Bone marrow (tissue), 2 donors: ENCODE data around the gene GLI2.
A peak's percentile ranks its signal among the peaks of the same experiment; 100 is the strongest.

Experiments
- DNase-seq, 2 donors: peaks; one replicate each; lab custom pipeline; 2025; lab: John Stamatoyannopoulos, UW

GLI2 gene

DNA sequence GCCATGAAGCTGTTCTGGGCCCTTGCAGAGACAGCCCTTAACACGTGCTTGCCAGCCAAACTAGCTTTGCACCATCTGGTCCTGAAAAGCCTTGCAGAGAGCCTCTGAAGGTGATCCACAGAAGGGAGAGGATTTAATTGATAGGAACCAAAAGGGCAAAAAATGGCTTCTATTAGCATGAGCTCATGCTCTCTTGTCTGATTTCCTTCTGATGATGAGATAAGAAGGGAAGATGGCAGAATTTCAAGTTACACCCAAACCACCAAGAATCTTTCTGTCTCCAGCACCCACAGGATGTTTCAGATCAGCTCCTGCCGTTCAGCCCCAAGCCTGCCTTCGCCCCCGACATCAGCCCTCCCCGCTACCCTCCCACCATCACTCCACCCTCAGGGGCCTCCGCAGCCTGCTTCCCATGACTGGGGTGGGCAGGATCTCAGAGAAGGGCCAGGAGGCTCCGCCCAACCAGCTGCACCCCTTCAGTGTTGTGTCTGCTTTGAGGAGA lies 23.4 kb upstream of the GLI2 start:
- peak in 1 of 2 donors; percentile 41 for DNase-seq

DNA sequence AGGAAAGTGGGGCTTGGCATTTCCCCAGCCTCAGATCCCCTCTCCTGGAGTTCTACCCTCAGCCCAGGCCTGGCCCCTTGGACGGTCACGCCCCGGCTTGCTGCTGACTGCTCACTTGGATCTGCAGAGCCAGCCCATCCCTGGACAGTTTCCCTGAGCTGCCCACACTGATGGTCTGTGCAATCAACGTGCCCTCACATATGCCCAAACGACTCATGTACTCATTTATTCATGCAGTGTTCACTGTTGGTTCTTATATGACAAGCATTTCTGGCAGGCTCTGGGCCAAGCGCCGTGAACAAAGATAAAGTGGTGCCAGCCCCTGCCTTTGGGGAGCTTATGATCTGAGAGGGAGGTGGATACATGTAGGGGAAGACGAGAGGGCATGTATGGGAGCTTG lies 20.3 kb upstream of the GLI2 start:
- no peak for DNase-seq

DNA sequence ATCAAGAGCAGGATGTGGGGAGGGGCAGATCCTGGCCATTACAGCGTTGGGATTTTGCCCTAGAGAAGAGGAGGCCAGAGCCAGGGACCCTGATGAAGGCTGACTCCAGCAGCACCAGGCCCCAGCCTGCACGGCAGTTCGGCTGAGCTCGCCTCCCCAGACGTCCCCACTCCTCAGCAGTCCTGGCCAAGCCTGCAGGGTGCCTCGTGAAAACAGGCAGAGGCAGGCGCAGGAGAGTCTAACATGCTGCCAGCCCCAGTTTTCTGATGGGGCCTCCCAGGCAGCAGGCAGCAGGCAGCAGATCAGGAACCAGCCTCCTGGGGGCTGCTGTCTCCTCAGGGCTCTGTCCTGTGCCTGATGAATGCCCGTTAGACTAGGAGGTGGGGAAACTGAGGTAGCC lies 19.7 kb upstream of the GLI2 start:
- no peak for DNase-seq

DNA sequence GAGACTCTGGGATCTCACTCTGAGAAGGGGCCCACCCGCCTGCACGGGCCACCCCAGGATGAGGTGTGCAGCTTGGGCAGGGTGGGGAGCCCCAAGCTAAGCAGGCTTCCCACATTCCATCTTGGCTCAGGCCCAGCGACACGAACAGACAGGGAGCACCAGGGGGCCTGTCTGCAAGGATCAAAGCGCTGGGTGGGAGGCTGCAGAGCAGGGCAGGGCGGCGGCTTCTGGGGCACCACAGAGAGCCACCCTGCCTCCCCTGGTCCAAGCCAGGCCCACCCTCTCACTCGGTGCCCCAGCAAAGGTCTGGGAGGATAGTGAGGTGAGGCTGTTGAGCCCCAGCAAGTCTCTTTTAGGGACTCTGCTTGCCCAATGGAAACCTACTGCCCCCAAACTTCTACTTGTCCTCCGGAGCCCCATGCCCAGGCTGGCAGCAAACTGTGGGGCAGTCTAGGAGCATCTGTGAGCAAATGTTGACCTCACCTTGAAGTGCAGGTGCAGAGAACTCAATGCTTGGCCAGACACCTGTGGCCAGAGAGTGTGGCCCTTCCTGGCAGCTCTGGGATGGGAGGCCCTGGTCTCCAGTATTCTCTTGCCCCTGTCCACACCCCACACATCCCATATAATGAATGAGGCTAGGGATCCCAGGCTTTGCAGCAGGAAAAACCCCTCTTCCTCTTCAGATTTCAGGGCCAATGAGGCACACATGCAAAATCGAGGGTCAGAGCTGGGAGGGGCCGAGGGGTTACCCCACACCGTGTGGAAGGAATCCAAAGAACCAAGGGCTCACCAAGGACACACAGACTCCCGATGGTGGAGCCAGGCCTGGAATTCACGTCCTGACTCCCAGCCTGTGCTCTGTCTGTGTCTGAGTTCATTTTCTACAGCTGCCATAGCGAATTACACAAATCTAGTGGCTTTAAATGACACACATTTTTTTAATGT lies 18.8 kb upstream of the GLI2 start:
- DNase-seq: no peak

DNA sequence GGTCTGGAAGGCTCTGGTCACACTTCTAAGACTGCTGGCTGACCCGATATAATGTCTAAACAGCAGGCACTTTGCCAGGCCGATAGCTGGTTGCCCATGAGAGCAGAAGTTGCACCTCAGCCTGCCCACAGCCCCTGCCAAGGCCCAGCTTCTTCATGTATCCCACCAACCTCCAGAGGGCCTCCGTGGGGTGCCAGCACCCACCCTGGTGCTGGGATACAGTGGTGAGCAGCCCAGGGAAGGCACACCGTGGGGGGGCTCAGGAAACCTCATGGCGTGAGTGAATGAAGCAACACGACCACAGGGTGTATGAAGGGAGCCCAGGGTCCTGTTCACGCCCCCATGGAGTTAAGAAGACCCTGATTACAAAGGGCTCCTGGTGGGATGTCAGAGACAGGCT lies 16.2 kb upstream of the GLI2 start:
- no peak for DNase-seq

DNA sequence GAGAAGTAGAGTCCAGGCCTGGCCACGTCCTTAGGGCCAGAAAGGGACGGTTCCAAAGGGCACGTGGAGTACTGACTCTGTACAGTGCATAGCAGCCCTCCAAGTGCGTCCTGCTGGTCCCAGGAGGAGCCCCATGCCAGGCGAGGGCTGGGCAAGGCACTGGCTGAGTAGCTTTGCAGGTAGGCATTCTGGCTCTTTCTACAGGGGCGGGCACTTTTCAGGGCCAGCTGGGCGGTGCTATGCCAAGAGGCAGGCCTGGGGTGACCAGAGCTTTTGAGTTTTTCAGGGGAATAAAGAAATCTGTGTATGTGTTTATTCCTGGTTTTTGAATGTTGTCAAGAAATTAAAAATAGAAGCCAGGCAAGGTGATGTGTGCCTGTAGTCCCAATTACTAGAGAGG lies 15.4 kb upstream of the GLI2 start:
- no peak for DNase-seq

DNA sequence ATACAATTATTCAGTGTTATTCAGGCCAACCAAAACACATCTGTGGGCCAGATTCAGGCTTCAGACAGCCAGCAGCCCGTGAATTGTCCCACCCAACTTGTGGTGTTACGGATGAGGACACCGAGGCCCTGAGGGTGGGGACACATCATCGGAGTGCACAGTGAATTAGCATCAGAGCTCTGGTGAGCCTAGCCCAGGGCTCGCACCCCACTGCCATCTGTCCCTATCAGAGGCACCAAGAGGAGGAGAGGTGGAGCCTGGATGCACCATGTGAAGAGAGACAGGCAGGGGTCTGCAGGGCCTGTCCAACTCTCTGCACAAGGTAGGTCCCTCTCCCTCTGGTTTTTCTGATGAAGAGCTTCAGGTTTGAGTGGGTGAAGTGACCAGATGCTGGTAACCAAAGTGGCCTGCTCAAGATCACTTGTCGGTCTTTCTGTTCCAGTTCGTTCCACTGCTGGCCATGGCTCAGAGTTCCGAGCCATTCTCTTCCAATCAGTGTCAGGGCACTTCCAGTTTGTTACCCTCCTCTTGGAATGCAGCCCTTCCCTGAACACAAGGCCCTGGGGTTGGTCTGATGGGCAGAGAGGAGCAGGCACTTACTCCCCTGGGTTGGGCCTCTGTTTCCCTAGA lies 14.8 kb upstream of the GLI2 start:
- DNase-seq: no peak

DNA sequence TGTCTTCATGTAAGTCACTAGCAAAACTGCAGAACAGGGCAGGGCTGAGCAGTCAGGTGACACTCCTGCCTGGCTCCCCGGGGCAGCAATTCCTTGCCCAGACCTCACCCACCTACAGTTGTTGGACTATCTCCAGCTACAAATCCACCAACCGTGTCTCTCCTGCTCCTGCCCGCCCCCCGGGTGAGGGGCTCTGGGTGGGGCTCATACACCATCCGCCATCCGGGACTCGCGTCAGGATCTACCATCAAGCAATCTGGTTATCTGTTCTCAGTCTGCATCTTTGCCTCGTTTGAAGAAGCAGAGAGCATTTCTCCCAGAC lies 13.5 kb upstream of the GLI2 start:
- no peak for DNase-seq

DNA sequence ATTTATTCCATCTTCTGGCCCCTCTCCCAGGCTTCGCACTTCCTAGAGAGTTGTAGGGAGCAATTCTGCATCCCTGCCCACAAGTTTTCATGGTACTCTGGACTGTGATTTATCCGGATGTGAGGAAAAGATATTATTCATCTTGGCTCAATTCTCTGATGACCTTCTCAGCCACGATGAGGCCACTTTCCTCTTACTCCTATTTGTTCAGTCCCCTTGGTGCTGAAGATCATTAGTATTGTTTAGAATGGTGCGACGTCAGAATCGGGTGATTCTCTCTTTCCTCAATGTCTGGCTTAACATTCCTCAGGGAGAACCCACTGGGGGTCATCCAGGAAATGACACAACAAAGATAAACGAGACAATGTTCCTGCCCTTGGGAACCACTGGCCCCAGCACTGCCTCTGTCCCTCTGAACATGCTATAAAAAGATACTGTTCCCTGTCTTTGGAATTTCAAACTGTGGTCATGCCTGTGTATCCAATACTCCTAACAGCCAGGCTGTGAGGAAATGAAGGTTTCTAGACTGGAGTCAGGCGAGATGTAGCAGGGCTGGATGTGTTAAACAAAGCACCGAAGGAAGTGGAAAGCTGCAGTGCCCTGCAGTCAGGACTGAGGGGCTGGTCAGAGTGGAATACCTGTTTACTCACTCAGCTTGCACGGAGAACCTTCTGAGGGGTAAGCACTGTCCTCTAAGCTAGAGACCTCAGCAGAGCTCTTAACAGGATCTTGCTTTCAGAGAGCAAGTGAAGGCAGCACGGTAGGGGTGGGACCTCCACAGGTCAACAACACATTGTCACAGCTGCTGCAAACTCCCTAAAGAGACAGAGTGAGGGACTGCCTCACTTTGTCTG lies 12.9 kb upstream of the GLI2 start:
- no peak for DNase-seq

DNA sequence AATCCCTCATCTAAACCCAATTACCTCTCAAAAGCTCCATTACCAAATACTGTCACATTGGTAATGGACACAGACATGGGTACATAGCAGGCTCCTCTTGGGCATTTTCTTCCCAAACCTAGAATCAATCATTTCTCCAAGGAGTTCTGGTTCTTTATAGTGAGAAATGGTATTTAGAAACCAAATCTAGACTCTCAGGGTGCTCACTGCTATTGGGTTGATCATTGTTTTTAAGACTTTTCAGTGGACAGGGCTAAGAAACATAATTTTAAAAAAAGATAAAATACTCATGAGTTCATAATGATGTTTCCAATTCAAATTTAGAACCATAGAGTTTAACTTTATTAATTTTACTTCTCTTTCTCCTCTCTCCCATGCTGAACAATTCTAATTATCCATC lies 9.4 kb upstream of the GLI2 start:
- DNase-seq: no peak

DNA sequence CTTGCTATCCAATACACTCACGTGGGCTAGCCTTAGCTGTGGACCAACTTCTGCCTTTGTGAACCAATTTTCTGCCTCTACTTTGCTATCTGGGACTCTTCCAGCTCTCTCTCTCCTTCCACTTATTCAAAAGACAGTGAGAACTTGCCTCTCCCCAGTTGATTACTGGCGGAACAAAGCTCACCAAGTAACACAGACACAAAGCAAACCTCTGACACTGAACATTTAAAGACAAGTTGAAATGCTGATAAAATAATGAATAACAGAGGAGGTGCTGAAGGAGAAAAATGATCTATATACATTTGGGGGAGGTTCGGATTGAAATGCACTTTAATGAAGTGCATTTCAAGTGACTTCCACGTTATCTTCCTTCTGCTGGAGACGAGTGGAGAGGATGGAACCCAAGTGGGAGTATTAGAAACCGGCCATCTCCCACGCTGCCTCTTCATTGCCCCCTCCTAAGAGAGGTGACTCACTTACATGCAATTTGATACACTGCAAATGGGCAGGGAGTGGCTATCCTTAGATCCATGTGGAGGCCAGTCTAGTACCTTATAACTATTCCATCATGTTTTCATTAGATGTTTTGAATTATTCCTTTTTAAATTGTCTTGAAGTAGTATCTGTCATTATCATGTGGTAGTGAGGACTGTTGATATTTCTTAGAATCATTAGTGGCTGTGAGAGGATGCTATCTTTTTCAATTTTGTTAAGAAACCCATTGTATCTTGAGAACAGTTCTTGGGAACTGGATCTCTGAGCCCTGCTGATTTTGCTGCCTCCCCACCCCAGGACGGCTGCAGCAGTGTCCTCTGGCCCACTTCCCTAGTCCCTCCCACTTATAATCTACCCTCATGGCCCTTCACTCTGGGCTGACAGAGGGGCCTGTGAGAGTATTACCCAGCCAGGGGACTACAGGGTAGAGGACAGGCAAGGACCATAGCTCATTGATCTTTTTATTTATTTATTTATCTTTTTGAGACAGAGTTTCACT lies 6.0 kb upstream of the GLI2 start:
- no peak for DNase-seq

DNA sequence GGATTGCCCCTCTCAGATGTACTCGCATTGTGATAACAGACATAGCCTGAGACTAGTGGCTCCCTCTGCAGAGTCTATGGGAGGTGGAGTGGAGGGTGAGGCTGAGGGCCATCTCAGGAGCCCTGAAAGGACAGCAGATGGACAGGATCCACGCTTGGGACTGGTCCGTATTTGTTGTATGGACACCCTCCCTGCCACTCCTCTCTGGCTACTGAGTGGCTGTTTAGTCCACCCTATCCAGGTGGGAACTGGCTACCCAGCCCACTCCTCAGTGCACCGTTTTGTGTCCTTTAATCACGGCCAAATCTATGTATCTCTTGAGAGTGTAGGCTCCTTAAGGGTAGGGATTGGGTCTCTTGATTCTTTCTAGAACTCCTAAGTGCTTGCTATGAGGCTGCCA lies 4.5 kb upstream of the GLI2 start:
- no peak for DNase-seq

DNA sequence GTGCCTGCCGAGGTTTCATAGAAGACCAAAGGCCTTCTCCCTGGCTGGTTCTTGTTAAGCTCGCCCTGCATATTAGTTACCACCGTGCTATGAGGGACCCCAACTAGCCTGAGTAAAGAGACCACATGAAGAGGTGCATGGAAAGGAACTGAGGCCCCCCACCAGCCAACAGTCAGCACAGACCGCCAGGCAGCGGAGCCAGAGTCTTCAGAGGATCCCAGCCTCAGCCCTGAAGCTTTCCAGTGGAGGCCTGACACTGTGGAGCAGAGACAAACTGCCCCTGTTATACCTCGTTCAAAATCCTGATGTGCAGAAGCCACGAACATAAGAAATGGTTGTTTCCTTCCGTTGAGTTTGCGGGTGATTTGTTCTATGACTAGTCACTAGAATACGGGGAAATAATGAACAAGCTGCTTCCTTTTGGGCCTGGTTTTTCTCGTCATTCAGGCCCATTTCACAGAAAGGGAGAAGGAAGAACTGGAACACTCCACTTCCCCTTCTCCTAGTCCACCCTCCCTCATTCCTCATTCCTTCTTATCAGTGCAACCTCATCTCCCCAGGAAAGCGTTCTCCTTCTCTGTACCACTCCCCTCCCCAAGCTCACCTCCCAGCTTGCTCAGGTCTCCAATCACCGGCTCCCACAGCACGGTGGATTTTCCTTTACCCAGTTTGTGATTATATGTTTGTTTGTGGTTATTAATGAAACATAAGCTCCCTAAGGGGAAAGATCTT lies 3.0 kb upstream of the GLI2 start:
- peak in 1 of 2 donors; percentile 61 for DNase-seq

DNA sequence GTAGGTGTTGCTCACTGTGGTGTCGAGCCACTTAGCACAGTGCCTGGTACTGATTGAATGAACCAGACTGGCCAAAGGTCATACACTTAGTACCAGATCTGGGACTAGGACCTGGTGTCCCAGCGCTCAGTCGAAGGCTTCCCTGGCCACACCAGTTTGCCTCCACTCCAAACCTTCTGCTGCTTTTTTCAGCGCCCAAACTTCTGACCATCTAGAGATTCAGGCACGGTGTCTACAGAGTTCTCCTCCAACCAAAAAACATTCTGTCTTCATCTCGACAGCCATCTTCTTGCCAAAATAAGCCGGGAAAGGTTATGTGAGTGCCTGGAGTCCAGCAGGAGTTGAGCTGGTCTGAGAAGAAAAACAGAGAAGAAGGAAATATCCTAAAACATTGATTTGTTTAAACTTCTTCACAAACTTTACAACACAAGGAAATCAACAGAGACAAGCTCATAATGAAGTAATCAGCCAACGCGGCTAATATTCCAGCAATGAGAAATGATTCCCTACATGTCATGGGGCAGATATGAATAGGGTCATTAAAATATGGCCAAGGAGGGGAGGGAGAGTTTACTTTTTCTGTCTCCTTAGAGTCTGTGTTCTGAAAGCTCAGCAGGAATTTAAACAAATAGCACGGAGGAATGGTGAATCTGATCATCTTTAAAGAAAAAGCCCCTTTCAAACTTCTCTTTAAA lies 2.3 kb upstream of the GLI2 start:
- no peak for DNase-seq

DNA sequence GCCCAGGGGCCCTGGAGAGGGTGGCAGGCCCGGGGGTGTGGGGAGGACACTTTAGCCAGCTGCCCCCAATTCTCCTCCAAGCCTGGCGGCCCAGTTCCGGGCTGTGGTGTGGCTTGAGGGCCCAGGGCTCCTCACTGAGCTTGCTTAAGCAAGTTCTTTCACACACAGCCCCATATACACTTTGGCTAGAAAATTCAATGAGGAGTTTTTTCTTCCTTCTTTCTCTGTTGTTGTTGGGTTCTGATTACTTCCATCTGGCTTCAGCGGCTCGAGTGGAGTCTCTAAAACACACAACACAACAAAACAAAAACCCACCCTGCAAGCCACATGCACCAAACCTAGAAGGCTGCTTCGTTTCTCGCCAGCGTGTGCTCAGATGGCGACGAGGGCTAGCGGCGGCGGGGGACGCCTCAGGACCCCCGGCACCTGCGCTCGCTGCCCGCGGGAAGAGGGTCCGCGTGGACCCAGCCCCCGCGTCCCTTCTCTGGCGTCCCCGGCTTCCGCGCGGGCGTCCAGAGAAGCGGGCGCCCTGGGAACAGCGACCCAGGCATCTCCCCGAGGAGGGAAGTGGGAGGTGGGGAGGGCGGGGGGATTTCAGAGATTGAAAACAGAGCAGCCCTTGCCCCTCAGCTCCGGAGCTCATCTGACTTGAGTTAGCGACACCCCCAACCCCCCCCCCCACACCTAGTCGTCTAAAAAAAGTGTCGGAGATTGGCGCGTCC lies 577 bp upstream of the GLI2 start:
- DNase-seq: no peak

DNA sequence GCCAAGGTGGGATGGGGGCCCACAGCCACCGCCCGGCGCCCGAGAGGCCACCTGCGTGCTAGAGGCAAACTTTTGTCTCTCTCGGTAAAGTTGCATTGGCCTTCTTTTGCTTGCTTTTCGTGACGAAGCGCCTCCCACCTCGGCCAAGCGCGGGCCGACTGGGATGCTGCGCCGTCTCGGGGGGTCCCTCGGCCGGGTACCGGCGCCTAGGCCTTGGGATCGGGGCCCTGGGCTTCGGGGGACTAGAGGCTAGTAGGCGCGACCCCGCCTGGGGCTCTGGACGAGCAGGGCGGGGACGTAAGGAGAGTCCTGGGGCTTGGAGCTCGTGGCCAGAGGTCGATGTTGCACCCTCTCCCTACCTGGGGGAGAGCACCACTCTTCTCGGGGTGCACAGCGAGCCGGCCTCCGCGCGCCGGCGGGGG lies 545 bp downstream of the GLI2 start:
- no peak for DNase-seq

DNA sequence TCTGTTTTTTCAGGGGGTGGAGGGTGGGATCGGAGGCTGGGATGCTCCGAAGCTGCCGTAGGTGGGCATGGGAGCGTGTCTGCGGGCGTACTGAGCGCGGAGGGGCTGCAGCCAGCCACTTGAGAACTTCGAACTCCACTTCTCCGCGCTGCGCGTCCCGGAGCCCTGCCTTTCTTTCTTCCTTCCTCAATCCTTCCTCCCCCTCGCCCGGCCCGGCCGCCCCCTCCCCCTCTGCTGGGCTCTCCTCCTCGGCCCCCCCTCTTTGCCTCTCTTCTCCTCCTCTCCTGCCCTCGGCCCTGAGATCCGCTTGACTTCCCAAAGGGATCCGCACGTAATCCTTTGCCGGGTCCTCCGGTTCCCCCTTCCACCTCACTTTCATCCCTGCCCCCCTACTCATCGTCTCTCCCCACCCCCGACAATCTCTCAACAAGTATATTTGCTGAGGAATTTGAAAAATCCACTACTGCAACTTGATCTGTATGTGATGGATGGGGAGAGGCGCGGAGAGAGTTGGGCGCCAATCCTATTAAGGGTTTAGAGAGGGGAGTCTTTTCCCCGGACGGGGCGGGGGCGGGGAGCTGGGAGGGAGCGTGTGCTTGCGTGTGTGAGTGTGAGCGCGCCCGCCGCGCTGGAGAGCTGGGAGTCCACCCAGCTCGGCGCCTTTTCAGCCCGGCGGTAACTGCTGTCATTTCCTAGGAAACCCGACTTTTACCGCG lies 1.1 kb downstream of the GLI2 start:
- no peak for DNase-seq

DNA sequence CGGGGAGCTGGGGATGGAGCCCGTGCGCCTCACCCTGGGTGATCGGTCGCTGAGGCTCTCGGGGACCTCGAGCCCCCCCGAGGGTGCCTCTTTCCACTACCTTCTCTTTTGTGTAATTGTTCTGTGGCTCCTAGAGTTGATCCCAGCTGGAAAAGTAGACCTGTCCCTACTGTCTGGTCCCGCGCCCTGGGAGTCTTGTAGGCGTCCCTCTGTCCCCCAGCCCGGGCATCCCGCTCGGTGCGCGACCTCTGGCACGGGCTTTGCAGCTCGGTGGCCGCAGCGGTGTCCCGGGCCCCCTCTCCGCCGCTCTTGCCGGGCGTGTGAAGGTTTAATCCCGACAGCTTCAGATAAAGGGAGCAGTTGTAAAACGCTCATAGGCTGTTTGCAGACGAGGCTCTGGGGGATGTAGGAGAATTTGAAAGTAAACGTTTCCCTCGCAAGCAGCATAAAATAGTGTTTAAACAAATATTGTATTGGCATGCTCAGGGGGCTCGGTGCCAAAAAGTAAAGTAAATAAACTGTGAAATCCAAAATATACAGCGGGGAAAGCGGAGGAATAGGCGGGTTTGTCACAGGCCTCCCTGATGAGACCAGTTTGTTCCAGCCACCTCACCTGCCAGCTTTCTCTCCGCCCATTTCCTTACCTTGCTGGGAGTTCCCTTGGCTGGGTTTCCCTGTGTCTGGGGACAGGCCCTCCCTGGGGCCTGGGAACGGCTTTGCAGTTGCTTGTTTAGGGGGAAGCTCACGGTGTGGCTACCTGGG lies 1.9 kb downstream of the GLI2 start:
- DNase-seq: no peak
